ENCODE measurements around the gene LCLAT1. TPM values are rescaled to one million over a fixed set of nuclear protein-coding genes. Genes with fewer than 3 reads are reported as not detected.

LCLAT1 gene
- total RNA-seq, 2 experiments from 2014 or later = 9.2 to 19.6 TPM

DNA sequence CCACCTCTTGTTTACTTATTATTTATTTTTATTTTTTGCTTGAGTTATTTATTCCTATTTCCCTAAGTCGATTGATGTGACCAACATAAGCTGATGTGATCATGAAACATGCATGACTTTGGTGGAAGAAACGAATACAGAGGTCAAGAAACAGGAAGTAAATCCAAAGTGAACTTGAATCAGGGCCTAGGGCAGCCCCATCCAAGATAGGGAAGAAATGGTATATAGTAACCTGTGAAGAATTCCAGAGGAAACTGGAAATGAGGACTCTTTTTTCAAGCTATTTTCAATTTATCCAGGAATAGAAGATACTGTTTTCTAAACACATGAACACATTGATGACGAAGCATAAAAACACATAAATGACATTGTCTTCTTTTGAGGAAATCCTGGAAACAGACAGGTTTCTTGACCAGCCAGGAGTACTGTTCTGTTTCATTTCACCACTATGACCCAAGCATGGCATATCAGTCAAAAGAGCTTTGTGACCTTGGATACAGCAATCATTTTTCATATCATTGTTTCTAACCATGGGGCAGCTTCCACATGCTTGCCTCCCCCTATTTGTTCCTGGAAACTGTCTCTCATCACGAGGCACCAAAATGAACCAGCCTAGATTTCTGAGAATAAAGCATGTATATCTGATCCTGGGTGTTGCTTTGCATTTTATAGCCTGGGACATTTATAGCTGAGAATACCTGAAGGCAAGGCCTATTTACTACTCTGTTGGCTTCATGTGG lies 9.1 kb upstream of the LCLAT1 start:
- Histone ChIP-seq H3K4me3 (ENCODE audit: low read depth, low read length, poor library complexity, severe bottlenecking) (no peak overlapping the region), H3K4me1 (ENCODE audit: insufficient read depth, low read length, poor library complexity, severe bottlenecking) (peaks cover 8% of the 10 kb centered on the region), H3K4me2 (ENCODE audit: low read length) (no peak overlapping the region), H3K9me2 (ENCODE audit: insufficient read depth, low read length) (no peaks in the 10 kb centered on the region), H3K79me2 (ENCODE audit: insufficient read depth, low read depth, low read length) (no peaks in the 10 kb centered on the region), H2AFZ (ENCODE audit: low read length) (no peak overlapping the region), H4K20me1 (ENCODE audit: insufficient read depth, low read length) (no peaks in the 10 kb centered on the region), H3K27ac (ENCODE audit: low read depth, low read length, poor library complexity, severe bottlenecking) (no peak overlapping the region), H3K9me3 (ENCODE audit: low read length) (no peaks in the 10 kb centered on the region), H3K36me3 (ENCODE audit: insufficient read depth, low read length) (no peaks in the 10 kb centered on the region)
- ChIA-PET CTCF (ENCODE audit: unreplicated experiment) (no interaction called here), POLR2A (interaction anchor here (0.6 to 3.1 kb wide), 6 partner anchors 9 to 213 kb away, joined by 3 to 19 read pairs (median 4); partner anchors contain the start of gene LCLAT1)
- BruUV-seq (replicated peaks) = no TSS peak
- no peak for DNase-seq (ENCODE audit: low spot score)
- intact Hi-C loops (cut with micrococcal nuclease; ENCODE audit: unreplicated experiment) = no loop called here
- TF ChIP-seq EZH2phosphoT487 (IDR thresholded peaks at IDR 0.05; ENCODE audit: borderline replicate concordance, low read depth, low read length) (no peak), CTCF (conservative IDR thresholded peaks at IDR 0.05; ENCODE audit: low read length) (no peak)

DNA sequence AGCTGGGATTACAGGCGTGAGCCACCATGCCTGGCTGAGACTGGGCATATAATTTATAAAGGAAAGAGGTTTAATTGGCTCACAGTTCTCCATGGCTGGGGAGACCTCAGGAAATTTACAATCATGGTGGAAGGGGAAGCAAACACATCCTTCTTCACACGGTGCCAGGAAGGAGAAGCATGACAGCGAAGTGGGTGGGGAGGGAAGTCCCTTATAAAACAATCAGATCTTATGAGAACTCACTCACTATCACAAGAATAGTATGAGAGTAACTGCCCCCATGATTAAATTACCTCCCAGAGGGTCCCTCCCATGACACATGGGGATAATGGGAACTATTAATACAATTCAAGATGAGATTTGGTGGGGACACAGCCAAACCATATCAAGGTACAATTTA lies 7.8 kb upstream of the LCLAT1 start:
- Histone ChIP-seq H3K4me1 (ENCODE audit: insufficient read depth, low read length, poor library complexity, severe bottlenecking) (peaks cover 8% of the 10 kb centered on the region), H3K36me3 (ENCODE audit: insufficient read depth, low read length) (no peaks in the 10 kb centered on the region), H3K4me3 (ENCODE audit: low read depth, low read length, poor library complexity, severe bottlenecking) (no peak overlapping the region), H3K27ac (ENCODE audit: low read depth, low read length, poor library complexity, severe bottlenecking) (no peak overlapping the region), H3K9me2 (ENCODE audit: insufficient read depth, low read length) (no peaks in the 10 kb centered on the region), H3K4me2 (ENCODE audit: low read length) (no peak overlapping the region), H4K20me1 (ENCODE audit: insufficient read depth, low read length) (no peaks in the 10 kb centered on the region), H3K79me2 (ENCODE audit: insufficient read depth, low read depth, low read length) (no peaks in the 10 kb centered on the region), H3K9me3 (ENCODE audit: low read length) (no peaks in the 10 kb centered on the region), H2AFZ (ENCODE audit: low read length) (no peak overlapping the region)
- ChIA-PET POLR2A (no interaction called here), CTCF (ENCODE audit: unreplicated experiment) (no interaction called here)
- no TSS peak for BruUV-seq (replicated peaks)
- DNase-seq (ENCODE audit: low spot score) = no peak
- TF ChIP-seq CTCF (conservative IDR thresholded peaks at IDR 0.05; ENCODE audit: low read length) (no peak), EZH2phosphoT487 (IDR thresholded peaks at IDR 0.05; ENCODE audit: borderline replicate concordance, low read depth, low read length) (no peak)
- intact Hi-C loops (cut with micrococcal nuclease; ENCODE audit: unreplicated experiment) = no loop called here

DNA sequence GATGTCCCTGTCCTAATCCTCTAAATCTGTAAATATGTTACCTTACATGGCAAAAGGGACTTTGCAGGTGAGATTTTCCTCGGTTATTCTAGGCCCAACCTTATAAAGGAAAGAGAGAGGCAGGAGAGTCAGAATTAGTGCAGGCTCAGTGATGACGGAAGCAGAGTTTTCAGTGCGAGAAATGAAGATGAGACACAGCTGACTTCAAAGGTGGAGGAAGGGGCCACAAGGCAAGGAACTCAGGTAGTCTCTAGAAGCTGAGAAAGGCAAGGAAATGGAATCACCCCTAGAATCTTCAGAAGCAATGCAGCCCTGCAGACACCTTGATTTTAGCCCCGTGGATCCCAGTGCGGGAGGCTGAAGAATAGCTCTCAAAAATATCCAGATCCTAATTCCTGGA lies 7.2 kb upstream of the LCLAT1 start:
- no peaks in the 10 kb centered on the region for H3K9me3 ChIP-seq (ENCODE audit: low read length)
- H3K36me3 ChIP-seq (ENCODE audit: insufficient read depth, low read length) = no peaks in the 10 kb centered on the region
- TF ChIP-seq CTCF (conservative IDR thresholded peaks at IDR 0.05; ENCODE audit: low read length) (no peak), EZH2phosphoT487 (IDR thresholded peaks at IDR 0.05; ENCODE audit: borderline replicate concordance, low read depth, low read length) (no peak)
- H3K27ac ChIP-seq (ENCODE audit: low read depth, low read length, poor library complexity, severe bottlenecking) = no peak overlapping the region
- no peak overlapping the region for H3K4me3 ChIP-seq (ENCODE audit: low read depth, low read length, poor library complexity, severe bottlenecking)
- ChIA-PET POLR2A (no interaction called here), CTCF (ENCODE audit: unreplicated experiment) (no interaction called here)
- no peak for DNase-seq (ENCODE audit: low spot score)
- no peaks in the 10 kb centered on the region for H4K20me1 ChIP-seq (ENCODE audit: insufficient read depth, low read length)
- no peak overlapping the region for H2AFZ ChIP-seq (ENCODE audit: low read length)
- H3K4me1 ChIP-seq (ENCODE audit: insufficient read depth, low read length, poor library complexity, severe bottlenecking) = peaks cover 8% of the 10 kb centered on the region
- no peaks in the 10 kb centered on the region for H3K79me2 ChIP-seq (ENCODE audit: insufficient read depth, low read depth, low read length)
- no TSS peak for BruUV-seq (replicated peaks)
- intact Hi-C loops (cut with micrococcal nuclease; ENCODE audit: unreplicated experiment) = no loop called here
- no peak overlapping the region for H3K4me2 ChIP-seq (ENCODE audit: low read length)
- H3K9me2 ChIP-seq (ENCODE audit: insufficient read depth, low read length) = no peaks in the 10 kb centered on the region

All from OCI-LY7 (cell line).